OCI-LY1 (cell line): ENCODE results near the gene RBP3.

Experiments used
- H2AFZ ChIP-seq: fragments of 200-600 bp; sonication (generic), shearing (Covaris generic); 2 replicates; pipeline ENCODE4 v1.6.0; 2014; ENCODE audit warnings: antibody characterized with exemption, mild to moderate bottlenecking, low read length
- H3F3A ChIP-seq: fragments of 200-600 bp; sonication (generic), shearing (Covaris generic); 2 replicates; pipeline ENCODE4 v1.6.0; 2014; ENCODE audit warnings: mild to moderate bottlenecking, antibody characterized with exemption, low read length, moderate library complexity; ENCODE audit not compliant: insufficient read depth
- H3K27ac ChIP-seq: fragments of 200-600 bp; sonication (generic); 2 replicates; pipeline ENCODE4 v1.5.1; 2014; ENCODE audit warnings: low read length, mixed run types, mild to moderate bottlenecking, low read depth; ENCODE audit not compliant: poor library complexity, severe bottlenecking
- H3K27me3 ChIP-seq: fragments of 200-600 bp; sonication (generic); 2 replicates; pipeline ENCODE4 v1.6.0; 2014; ENCODE audit warnings: antibody characterized with exemption, mild to moderate bottlenecking, low read length, moderate library complexity; ENCODE audit not compliant: insufficient read depth
- H3K36me3 ChIP-seq: fragments of 200-600 bp; sonication (generic); 2 replicates; pipeline ENCODE4 v1.6.1; 2014; ENCODE audit warnings: mild to moderate bottlenecking, antibody characterized with exemption, low read length, moderate library complexity, mixed read lengths; ENCODE audit not compliant: insufficient read depth
- H3K4me1 ChIP-seq: fragments of 200-600 bp; sonication (generic); 2 replicates; pipeline ENCODE4 v1.5.1; 2014; ENCODE audit warnings: mild to moderate bottlenecking, low read length, moderate library complexity; ENCODE audit not compliant: insufficient read depth, severe bottlenecking
- H3K4me2 ChIP-seq: fragments of 200-600 bp; sonication (generic), shearing (Covaris generic); 2 replicates; pipeline ENCODE4 v1.6.1; 2014; ENCODE audit warnings: low read length
- H3K4me3 ChIP-seq: fragments of 200-600 bp; sonication (generic); 2 replicates; pipeline ENCODE4 v1.5.1; 2014; ENCODE audit warnings: low read length, low read depth, mild to moderate bottlenecking, mixed read lengths; ENCODE audit not compliant: poor library complexity, severe bottlenecking
- H3K79me2 ChIP-seq: fragments of 200-600 bp; shearing (Covaris generic); 2 replicates; pipeline ENCODE4 v1.6.1; 2016; ENCODE audit warnings: mixed run types, low read length, mixed read lengths; ENCODE audit not compliant: insufficient read depth
- H3K9ac ChIP-seq: fragments of 200-600 bp; sonication (generic), shearing (Covaris generic); 2 replicates; pipeline ENCODE4 v1.6.1; 2014; ENCODE audit warnings: mild to moderate bottlenecking, low read length, mixed read lengths
- H3K9me2 ChIP-seq: fragments of 200-600 bp; sonication (generic), shearing (Covaris generic); 2 replicates; pipeline ENCODE4 v1.6.1; 2014; ENCODE audit warnings: low read depth, mild to moderate bottlenecking, low read length, mixed read lengths
- H3K9me3 ChIP-seq: fragments of 200-600 bp; shearing (Covaris generic); 2 replicates; pipeline ENCODE4 v1.6.1; 2014; ENCODE audit warnings: low read length, mixed read lengths
- H4K20me1 ChIP-seq: fragments of 200-600 bp; sonication (generic), shearing (Covaris generic); 2 replicates; pipeline ENCODE4 v1.6.0; 2016; ENCODE audit warnings: mild to moderate bottlenecking, low read length; ENCODE audit not compliant: insufficient read depth
- CTCF ChIP-seq: fragments of 200-600 bp; sonication (generic), shearing (Covaris generic); IDR thresholded peaks from 2 replicates; pipeline ENCODE4 v1.5.1; 2017; ENCODE audit warnings: mild to moderate bottlenecking, antibody characterized with exemption, low read length, moderate library complexity, mixed read lengths
- EZH2 ChIP-seq: fragments of 200-600 bp; sonication (generic), shearing (Covaris generic); IDR thresholded peaks from 2 replicates; pipeline ENCODE4 v1.8.0; 2017; ENCODE audit warnings: borderline replicate concordance, mixed run types, mild to moderate bottlenecking, antibody characterized with exemption, low read length, moderate library complexity, mixed read lengths

Gene RBP3

GRCh38 chr10:47325303-47326291 lies 22.6 kb upstream of the RBP3 start:
- no peak overlapping the region for H3K9ac ChIP-seq

GRCh38 chr10:47326306-47326926 lies 21.7 kb upstream of the RBP3 start:
- Histone ChIP-seq H3K4me1 (no peaks in the 10 kb centered on the region), H3K4me3 (no peak overlapping the region), H3K9ac (no peak overlapping the region), H4K20me1 (no peaks in the 10 kb centered on the region), H3K27me3 (no peaks in the 10 kb centered on the region), H3K9me2 (no peaks in the 10 kb centered on the region), H3K27ac (no peak overlapping the region), H3K9me3 (no peaks in the 10 kb centered on the region), H3K4me2 (no peak overlapping the region), H3K36me3 (no peaks in the 10 kb centered on the region), H2AFZ (no peak overlapping the region), H3K79me2 (no peaks in the 10 kb centered on the region), H3F3A (no peaks in the 10 kb centered on the region)
- TF ChIP-seq EZH2 (no peak), CTCF (no peak)

More at GRCh38 chr10:47325303-47326291, 22.6 kb upstream of the RBP3 start:
- Histone ChIP-seq H3K9me3 (no peaks in the 10 kb centered on the region), H3K36me3 (no peaks in the 10 kb centered on the region), H3K4me1 (no peaks in the 10 kb centered on the region), H3K27ac (no peak overlapping the region), H3K4me3 (no peak overlapping the region), H3K9me2 (no peaks in the 10 kb centered on the region), H3K79me2 (no peaks in the 10 kb centered on the region), H3K27me3 (no peaks in the 10 kb centered on the region), H3F3A (no peaks in the 10 kb centered on the region), H2AFZ (no peak overlapping the region), H4K20me1 (no peaks in the 10 kb centered on the region), H3K4me2 (no peak overlapping the region)
- no peak for TF ChIP-seq CTCF
- TF ChIP-seq EZH2 = no peak

- TF ChIP-seq EZH2 (no peak), CTCF (no peak)
- Histone ChIP-seq H3K9me3 (no peaks in the 10 kb centered on the region), H3K27ac (no peak overlapping the region), H3K9ac (no peak overlapping the region), H3K4me2 (no peak overlapping the region), H3K4me1 (no peaks in the 10 kb centered on the region), H2AFZ (no peak overlapping the region), H3K36me3 (no peaks in the 10 kb centered on the region), H3K27me3 (no peaks in the 10 kb centered on the region), H3K79me2 (no peaks in the 10 kb centered on the region), H3F3A (no peaks in the 10 kb centered on the region), H4K20me1 (no peaks in the 10 kb centered on the region), H3K9me2 (no peaks in the 10 kb centered on the region), H3K4me3 (no peak overlapping the region)
These were observed 21.2 kb upstream of the RBP3 start for GRCh38 chr10:47326927-47327330.
